Hepatocyte (in vitro differentiated cells): Measurements from ENCODE around the gene IMMP2L. TPM values are rescaled to one million over a fixed set of nuclear protein-coding genes. Genes with fewer than 3 reads are reported as not detected.
"Not testable (repeated sequence)": the region's sequence is repeated elsewhere in the genome, so short reads cannot be mapped to it uniquely, and the experiment has no call there.

Experiments
- DNase-seq: peaks from one replicate; pipeline ENCODE4 v3.0.0-alpha.2; 2016; ENCODE audit warnings: low spot score
- H2AFZ ChIP-seq: fragments of 200-600 bp; sonication (generic); 2 replicates; pipeline ENCODE4 v1.6.0; 2016; ENCODE audit warnings: antibody characterized with exemption, mild to moderate bottlenecking
- H3K27ac ChIP-seq: fragments of 200-600 bp; sonication (generic); 2 replicates; pipeline ENCODE4 v1.5.1; 2016; ENCODE audit warnings: mild to moderate bottlenecking
- H3K27me3 ChIP-seq: fragments of 200-600 bp; sonication (generic); 2 replicates; pipeline ENCODE4 v1.6.1; 2016
- H3K36me3 ChIP-seq: fragments of 200-600 bp; sonication (generic); replicated peaks from 2 replicates; pipeline ENCODE4 v1.5.1; 2016; ENCODE audit warnings: low read depth; ENCODE audit not compliant: insufficient read depth
- H3K4me1 ChIP-seq: fragments of 200-600 bp; sonication (generic); 2 replicates; pipeline ENCODE4 v1.5.1; 2016; ENCODE audit warnings: mild to moderate bottlenecking, moderate library complexity; ENCODE audit not compliant: insufficient read depth
- H3K4me2 ChIP-seq: fragments of 200-600 bp; sonication (generic); 2 replicates; pipeline ENCODE4 v1.6.0; 2016
- H3K4me3 ChIP-seq: fragments of 200-600 bp; sonication (generic); 2 replicates; pipeline ENCODE4 v1.5.1; 2016; ENCODE audit warnings: mild to moderate bottlenecking
- H3K79me2 ChIP-seq: fragments of 200-600 bp; sonication (generic); 2 replicates; pipeline ENCODE4 v1.6.0; 2017; ENCODE audit warnings: mild to moderate bottlenecking
- H3K9me2 ChIP-seq: fragments of 200-600 bp; sonication (generic); replicated peaks from 2 replicates; pipeline ENCODE4 v1.6.0; 2017; ENCODE audit warnings: mild to moderate bottlenecking; ENCODE audit not compliant: insufficient read depth
- H3K9me3 ChIP-seq: fragments of 200-600 bp; sonication (generic); 2 replicates; pipeline ENCODE4 v1.5.1; 2016; ENCODE audit warnings: low read depth, mild to moderate bottlenecking
- H4K20me1 ChIP-seq: fragments of 200-600 bp; sonication (generic); 2 replicates; pipeline ENCODE4 v1.6.0; 2016; ENCODE audit warnings: mild to moderate bottlenecking; ENCODE audit not compliant: insufficient read depth, poor library complexity, severe bottlenecking
- EZH2 ChIP-seq: fragments of 200-600 bp; sonication (generic); IDR thresholded peaks from 2 replicates; pipeline ENCODE4 v1.6.1; 2016; ENCODE audit warnings: antibody characterized with exemption, mild to moderate bottlenecking, borderline replicate concordance
- EZH2phosphoT487 ChIP-seq: fragments of 200-600 bp; sonication (generic); IDR thresholded peaks from one replicate; pipeline ENCODE4 v1.6.1; 2018; ENCODE audit warnings: antibody characterized with exemption, mild to moderate bottlenecking, low read depth, moderate library complexity; ENCODE audit not compliant: unreplicated experiment, severe bottlenecking
- WGBS: methylation state at CpG from one replicate; pipeline ENCODE4 v1.1.6; 2016; ENCODE audit warnings: low lambda C conversion rate; ENCODE audit errors: missing lambda C conversion rate; 5-methylcytosine and 5-hydroxymethylcytosine counted together
- polyA plus RNA-seq: library from polyadenylated mRNA; unstranded; fragments of >200 nt; fragmentation: Nextera tagmentation; extraction: Ambion mirVana; gene quantifications from 2 replicates; pipeline ENCODE4 v1.2.1, GENCODE V29; 2016
- total RNA-seq: library from RNA; depleted of rRNA; stranded (reverse); fragments of >200 nt; gene quantifications from 2 replicates; pipeline ENCODE4 v1.2.3, GENCODE V29; 2014
- TF ChIP-seq, protein P1 (sequence below): fragments of 200-600 bp; sonication (generic); IDR thresholded peaks from 2 replicates; pipeline ENCODE4 v1.5.1; 2016; ENCODE audit warnings: antibody characterized with exemption, mild to moderate bottlenecking; ENCODE audit not compliant: poor library complexity

Gene IMMP2L
- total and polyA plus RNA-seq, 2 experiments from 2014 or later: 13.3 to 17.6 TPM

DNA sequence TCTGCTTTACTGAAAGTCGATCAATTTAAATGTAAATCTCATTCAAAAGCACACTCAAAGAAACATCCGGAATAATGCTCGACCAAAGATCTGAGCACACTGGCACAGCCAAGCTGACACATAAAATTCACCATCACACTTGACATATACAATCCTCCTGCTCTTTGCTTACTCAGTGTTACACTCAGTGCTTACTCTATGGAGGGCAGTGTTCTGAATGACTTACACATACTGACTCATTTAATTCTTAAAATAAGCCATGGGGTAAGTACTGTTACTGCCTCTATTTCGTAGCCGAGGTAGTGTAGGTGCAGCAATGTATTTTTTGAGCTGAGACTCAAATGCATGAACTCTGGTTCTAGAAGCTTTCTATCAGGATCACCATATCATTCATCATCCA lies 892.9 kb downstream of the IMMP2L start:
- Histone ChIP-seq H3K79me2 (no peaks in the 10 kb centered on the region), H3K36me3 (no peaks in the 10 kb centered on the region), H3K27ac (no peak overlapping the region), H3K4me2 (no peak overlapping the region), H2AFZ (no peak overlapping the region), H3K27me3 (no peaks in the 10 kb centered on the region), H3K4me1 (no peaks in the 10 kb centered on the region), H3K9me2 (no peaks in the 10 kb centered on the region), H3K4me3 (no peak overlapping the region), H4K20me1 (no peaks in the 10 kb centered on the region), H3K9me3 (no peaks in the 10 kb centered on the region)
- WGBS: 94% methylated on average over 5 of the region's 5 CpGs
- TF ChIP-seq EZH2 (no peak), EZH2phosphoT487 (no peak)
- no peak for DNase-seq

DNA sequence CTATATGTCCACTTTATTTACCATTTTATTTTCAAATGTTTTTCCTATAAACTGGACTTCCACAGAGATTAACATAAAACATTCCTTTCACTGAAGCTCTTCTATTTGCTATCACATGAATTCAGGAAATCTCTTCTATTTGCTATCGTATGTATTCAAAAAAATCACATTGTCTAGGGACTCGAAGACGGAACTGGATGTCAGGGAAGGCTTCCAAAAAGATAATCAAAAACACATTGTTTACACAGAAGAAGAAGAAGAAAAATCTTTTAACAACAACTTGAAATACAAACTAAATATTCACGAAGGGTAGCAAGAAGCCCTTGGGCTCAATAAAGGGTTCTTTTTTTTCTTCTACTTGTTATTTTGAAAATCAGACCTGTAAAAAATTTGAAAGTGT lies 897.5 kb downstream of the IMMP2L start:
- H3K79me2 ChIP-seq: no peaks in the 10 kb centered on the region
- no peaks in the 10 kb centered on the region for H4K20me1 ChIP-seq
- no peak overlapping the region for H3K27ac ChIP-seq
- no peak overlapping the region for H3K4me3 ChIP-seq
- H3K9me3 ChIP-seq: peaks cover 4% of the 10 kb centered on the region
- H3K27me3 ChIP-seq: no peaks in the 10 kb centered on the region
- H3K9me2 ChIP-seq: no peaks in the 10 kb centered on the region
- TF ChIP-seq EZH2 (no peak), EZH2phosphoT487 (no peak)
- TF ChIP-seq, protein P1, sequence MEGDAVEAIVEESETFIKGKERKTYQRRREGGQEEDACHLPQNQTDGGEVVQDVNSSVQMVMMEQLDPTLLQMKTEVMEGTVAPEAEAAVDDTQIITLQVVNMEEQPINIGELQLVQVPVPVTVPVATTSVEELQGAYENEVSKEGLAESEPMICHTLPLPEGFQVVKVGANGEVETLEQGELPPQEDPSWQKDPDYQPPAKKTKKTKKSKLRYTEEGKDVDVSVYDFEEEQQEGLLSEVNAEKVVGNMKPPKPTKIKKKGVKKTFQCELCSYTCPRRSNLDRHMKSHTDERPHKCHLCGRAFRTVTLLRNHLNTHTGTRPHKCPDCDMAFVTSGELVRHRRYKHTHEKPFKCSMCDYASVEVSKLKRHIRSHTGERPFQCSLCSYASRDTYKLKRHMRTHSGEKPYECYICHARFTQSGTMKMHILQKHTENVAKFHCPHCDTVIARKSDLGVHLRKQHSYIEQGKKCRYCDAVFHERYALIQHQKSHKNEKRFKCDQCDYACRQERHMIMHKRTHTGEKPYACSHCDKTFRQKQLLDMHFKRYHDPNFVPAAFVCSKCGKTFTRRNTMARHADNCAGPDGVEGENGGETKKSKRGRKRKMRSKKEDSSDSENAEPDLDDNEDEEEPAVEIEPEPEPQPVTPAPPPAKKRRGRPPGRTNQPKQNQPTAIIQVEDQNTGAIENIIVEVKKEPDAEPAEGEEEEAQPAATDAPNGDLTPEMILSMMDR: no peak
- WGBS: 59% methylated on average over 4 of the region's 4 CpGs
- H3K4me1 ChIP-seq: no peaks in the 10 kb centered on the region
- DNase-seq: no peak
- no peaks in the 10 kb centered on the region for H3K36me3 ChIP-seq
- no peak overlapping the region for H3K4me2 ChIP-seq
- no peak overlapping the region for H2AFZ ChIP-seq

DNA sequence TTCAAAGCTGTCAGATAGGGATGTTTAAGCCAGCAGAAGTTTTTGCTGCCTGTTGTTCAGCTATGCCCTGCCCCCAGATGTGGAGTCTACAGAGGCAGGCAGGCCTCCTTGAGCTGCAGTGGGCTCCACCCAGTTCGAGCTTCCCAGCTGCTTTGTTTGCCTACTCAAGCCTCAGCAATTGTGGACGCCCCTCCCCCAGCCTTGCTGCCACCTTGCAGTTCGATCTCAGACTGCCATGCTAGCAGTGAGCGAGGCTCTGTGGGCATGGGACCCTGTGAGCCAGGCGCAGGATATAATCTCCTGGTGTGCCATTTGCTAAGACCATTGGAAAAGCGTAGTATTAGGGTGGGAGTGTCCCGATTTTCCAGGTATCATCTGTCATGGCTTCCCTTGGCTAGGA lies 901.7 kb downstream of the IMMP2L start:
- H3K4me3 ChIP-seq, H3K9me2 ChIP-seq, H3K36me3 ChIP-seq, H3K27me3 ChIP-seq, H3K79me2 ChIP-seq, H3K4me2 ChIP-seq, H3K4me1 ChIP-seq, H3K9me3 ChIP-seq, H2AFZ ChIP-seq, DNase-seq, H3K27ac ChIP-seq, H4K20me1 ChIP-seq: not testable (repeated sequence)
- WGBS: 84% methylated on average over 7 of the region's 7 CpGs

DNA sequence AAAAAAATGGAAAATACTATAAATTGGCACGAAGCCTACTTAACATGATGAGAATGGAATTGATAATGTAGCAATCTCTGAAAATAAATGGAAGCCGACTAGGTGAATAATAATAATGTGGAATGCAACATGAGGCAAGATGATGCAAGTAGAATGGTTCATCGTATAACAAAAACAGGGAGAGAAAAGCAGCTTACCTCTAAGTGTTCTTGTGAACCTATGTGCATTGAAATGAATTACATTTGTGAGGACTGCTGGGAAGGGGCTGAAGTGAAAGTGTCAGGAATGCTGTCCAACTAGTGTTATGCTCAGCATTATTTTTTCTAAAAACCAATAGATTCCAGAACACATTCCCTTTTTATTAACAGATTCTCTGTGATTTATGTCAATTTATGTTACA lies 912.0 kb downstream of the IMMP2L start:
- Histone ChIP-seq H3K4me1 (no peaks in the 10 kb centered on the region), H2AFZ (no peak overlapping the region), H3K9me3 (no peaks in the 10 kb centered on the region), H3K9me2 (no peaks in the 10 kb centered on the region), H3K36me3 (no peaks in the 10 kb centered on the region), H3K27ac (no peak overlapping the region), H3K27me3 (no peaks in the 10 kb centered on the region), H3K4me2 (no peak overlapping the region), H4K20me1 (no peaks in the 10 kb centered on the region), H3K4me3 (no peak overlapping the region), H3K79me2 (no peaks in the 10 kb centered on the region)
- WGBS: 85% methylated on average over 3 of the region's 3 CpGs
- TF ChIP-seq, protein P1: no peak
- TF ChIP-seq EZH2phosphoT487 (no peak), EZH2 (no peak)
- DNase-seq: no peak
